Stimulated activated CD4-positive, alpha-beta T cell treated with anti-CD3 and anti-CD28 coated beads, Interleukin-4, amount 100 ng/mL, for 24 hours (primary cell): ENCODE results near the gene PLA2G4D.

Experiments used
- DNase-seq: peaks from one replicate; pipeline ENCODE4 v3.0.0-alpha.2; 2020

The PLA2G4D gene

DNA sequence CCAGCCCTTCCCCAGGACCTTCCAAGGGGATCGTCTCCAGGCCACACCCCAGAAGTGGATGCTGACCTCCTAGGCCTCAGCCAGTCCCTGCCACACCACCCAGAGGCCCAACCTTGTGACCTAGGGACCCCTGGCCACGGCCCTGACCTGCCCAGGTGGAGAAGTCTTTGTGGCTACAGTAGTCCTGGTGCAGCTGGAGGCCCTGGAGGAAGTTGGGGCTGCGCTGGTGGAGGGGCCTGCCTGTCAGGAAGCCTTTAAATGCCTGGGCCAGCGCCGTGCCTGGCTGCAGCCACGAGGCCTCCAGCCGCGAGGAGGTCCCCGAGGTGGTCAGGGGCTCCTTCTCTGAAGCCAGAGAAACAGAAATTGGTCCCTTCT, 23.4 kb downstream of the PLA2G4D start:
- no peak for DNase-seq

DNA sequence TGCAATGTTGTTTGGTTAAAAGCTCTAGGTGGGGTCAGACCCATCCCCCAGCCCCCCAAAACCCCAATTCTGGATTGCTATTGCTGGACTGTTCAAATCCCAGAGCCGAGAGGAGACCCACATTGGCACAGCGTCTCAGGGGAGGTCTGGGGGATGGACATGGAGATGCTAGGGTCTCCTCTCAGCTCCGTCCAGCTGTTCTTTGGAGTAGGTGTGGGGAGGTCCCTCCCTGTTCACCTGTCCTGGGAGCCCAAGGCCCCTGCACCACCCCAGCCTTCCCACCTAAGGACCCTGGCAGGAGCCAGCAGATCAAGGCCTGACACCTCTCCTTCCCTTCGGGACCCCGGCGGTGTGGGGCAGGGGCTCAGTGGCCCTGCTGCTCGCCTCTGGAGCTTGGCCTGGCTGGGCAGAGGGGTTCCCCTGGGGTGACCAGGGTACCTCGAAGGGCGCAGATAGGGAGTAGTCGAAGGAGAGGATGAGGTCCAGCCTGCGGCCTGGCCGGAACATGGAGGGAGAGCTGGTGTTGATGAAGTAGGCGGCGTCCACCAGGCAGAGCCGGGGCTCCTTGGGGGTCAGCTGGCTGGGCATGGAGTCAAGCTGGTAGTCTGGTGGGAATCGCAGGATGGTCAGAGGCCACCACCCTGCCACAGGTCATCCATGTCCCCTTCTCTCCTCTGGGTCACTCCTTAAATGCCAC, 23.9 kb downstream of the PLA2G4D start:
- DNase-seq = no peak

DNA sequence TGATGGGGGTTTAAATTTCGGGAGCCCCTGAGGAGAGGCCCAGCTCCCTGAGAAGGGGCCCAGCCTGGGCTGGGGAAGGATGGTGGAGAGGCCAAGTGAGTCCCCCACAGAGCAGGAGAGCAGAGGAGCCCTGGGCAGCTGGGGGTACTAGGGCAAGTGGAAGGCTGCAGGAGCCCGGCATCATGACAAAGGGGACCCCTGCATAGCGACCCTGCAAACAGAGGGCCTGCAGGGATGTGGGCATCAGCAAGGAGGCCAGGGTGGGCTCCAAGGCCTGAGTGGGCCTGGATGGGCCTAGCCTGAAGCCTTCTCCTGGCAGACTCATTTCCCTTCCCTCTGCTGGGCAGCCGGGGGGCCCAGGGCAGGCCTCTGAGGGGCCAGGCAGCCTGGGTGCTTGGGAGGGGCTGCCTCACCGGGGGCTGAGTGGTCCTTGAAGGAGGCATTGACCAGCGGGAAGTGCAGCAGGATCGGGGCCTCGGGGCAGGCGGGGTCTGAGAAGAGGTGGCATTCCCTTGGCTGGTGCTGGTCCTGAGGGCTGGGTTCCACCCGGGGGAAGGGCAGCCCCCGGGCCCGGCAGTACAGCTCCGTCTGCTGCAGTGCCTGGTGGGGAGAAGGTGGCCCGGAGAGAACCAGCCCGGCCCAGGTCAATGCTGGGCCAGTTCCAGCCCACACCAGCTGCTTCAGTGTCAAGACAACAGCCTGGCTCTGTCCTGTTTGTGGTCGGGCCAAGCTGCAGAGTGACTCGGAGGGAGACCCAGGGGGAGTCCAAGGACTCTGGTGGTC, 24.7 kb downstream of the PLA2G4D start:
- DNase-seq = no peak

DNA sequence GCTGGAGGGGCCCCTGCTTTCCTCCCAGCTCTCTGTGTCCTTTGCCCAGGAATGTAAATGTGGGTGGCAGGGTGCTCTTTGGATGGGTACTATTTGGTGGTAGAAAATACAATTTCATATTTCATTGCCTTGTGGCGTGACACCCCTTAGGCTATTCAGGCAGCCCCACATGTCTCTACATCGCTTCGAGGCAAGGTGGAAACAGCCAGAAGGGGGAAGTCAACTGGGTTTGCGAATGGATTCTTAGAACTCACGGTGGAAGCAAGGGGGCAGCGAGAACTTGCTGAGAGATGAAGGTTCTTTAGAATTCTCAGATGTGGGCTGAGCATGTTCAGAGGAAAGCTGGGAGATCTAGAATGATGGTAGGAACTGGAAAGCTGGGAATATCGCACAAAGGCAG, 25.3 kb downstream of the PLA2G4D start:
- DNase-seq = no peak

DNA sequence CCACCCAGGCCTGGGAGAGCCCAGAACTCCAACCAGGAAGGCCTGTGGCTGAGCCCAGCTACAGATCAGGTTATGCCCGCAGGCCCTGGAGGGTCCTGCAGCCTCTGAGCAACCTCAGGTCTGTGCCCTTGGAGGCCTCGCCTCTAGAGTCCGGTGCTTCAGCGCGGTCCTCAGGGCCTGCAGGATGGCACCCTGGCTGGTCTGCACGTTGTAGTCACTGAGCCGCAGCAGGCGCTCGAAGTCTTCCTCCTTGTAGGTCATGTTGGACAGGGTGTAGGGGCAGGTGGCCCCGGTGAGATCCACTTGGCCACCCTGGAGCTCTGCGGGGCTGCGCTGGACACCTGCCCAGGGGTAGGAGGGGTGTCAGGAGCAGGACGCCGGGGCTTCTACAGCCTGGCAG, 25.8 kb downstream of the PLA2G4D start:
- DNase-seq = no peak

DNA sequence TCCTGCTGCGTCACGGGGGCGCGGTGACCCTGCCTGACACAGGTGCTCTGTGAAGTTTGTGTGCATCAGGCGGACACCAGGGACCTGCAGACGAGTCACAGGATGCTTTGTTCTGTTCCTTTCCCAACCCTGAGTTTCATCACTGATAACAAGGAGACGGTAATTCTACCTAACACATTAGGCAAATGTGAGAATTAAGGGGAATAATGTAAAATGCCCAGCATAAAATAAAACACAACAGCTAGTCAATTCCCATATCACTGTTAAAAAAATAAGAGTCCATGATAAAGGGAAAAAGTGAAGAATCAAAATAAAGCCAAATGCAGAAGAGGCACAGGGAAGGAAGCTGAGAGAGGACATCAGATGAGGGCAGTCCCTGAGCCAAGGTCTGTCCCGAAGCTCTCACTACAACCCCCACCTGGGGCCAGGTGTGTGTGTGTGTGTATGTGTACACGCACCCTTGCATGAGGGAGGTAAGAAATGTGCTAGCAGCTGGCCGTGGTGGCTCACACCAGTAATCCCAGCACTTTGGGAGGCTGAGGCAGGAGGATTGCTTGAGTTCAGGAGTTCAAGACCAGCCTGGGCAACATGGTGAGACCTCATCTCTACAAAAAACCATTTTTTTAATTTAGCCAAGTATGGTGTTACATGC, 27.5 kb downstream of the PLA2G4D start:
- no peak for DNase-seq

DNA sequence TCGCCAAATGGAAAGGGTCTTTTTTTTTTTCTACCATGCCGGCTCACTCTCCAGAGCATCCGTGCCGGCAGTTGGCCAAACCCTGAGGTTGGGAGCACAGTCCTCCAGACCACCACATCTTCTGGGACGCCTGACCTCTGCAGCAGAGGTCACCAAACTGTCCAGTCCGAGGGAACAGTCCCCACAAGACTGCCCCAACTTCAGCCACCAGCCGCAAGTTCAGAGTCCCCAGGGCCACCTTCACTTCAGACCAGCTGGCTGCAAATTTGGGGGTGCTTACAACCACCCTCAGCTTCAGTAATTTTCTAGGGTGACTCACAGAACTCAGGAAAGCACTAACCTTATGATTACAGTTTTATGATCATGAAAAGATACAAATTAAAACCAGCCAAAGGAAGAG, 28.9 kb downstream of the PLA2G4D start:
- DNase-seq = no peak

DNA sequence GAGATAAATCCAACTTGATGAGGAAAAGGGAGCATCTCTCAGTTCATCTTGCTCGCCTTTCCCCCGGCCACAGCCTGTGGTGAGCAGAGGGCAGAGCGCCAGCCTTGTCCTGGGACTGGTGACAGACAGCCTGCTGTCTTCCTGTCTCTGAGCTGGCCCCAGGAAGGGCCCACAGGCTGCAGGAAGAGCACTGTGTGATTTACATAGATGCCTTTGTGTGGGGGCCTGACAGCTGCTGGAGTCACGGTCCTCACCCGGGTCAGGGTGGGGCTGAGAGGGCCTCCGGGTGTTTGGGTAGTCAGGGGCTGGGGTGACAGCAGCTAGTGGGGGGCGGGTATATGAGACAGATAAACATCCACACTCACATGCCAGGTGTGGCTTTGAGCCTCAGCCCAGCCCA, 29.3 kb downstream of the PLA2G4D start:
- no peak for DNase-seq

DNA sequence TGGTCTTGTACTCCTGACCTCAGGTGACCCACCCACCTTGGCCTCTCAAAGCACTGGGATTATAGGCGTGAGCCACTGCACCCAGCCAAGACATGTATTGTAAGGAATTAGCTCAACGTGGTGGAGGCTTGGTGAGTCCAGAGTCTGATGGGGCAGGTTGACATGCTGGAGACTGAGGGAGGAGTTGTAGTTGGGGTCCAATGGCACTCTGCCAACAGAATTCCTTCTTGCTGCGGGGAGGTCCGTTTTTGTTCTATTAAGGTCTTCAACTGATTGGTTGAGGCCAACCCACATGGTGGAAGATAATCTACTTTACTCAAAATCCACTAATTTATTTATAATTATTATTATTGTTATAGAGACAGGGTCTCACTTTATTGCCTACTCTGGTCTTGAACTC, 30.1 kb downstream of the PLA2G4D start:
- DNase-seq = no peak

DNA sequence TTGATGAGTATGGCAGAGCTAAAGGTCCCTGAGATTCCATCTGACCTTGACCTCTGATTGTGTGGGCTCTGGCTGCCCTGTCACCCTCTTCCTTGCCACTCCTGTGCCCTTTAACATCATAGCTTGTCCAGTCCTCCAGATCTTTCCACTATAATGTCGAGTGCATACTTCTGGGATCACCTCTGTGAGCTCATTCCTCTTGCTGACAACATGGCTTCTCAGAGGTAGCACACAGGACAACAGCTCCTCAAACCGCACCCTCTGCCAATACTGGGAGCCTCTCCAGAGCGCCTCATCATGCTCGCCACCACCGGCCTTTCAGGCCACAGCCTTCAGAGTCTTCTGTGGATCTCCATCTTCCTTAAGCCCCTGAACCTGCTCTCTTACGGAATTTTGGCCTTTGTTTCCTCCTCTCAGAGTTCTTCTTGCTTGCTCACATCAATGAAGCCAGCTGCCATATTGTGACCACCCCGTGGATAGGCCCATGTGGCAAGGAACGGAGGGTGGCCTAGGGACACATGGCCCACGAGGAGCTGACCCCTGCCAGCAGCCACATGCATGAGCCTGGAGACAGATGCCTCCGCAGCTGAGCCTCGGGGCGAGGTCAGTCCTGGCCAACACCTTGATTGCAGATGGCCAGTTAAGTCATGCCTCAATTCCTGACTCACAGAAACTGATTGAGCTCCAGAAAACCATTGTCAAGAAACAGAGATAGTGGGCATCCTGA, 31.1 kb downstream of the PLA2G4D start:
- no peak for DNase-seq

DNA sequence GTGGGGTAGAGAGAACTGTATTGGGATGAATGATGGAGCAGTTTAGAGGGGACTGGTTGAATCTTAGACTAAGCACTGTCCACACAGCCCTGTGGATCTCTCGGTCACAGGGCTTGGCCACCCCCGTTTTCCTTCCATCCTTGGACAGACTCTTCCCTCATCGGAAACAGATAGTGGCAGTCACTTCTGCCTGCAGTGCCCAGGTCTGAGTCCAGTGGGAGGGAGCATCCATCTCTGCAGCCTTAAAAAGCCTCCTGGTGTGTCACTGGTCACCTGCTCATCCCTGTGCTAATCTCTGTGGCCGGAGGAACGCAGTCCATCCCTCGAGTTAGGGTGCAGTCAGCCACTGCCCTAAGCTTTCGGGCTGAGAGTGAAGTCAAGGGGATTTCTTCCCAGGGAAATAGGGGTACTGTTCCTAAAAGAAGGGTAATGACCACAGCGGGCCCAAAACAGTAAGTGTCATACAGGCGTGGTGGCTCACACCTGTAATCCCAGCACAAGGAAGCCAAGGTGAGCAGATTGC, 32.0 kb downstream of the PLA2G4D start:
- DNase-seq = no peak

DNA sequence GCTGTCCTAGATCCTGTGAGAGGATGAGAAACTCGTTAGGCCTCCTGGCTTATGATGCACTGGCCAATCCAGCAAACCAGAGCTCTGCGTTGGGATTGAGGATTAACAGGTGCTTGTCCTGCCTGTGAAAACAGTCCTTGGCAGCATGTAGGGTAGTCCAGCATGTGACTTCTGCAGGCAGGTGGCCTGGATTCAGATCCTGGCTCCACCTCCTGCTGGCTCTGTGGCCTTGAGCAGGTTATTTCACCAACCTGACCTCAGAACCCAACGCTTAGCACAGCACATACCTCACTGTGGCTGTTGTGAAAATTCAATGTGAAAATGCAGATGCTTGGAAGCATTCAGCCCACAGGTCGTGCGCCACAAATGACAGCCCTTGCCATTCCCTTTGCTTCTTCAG, 33.6 kb downstream of the PLA2G4D start:
- DNase-seq = no peak

DNA sequence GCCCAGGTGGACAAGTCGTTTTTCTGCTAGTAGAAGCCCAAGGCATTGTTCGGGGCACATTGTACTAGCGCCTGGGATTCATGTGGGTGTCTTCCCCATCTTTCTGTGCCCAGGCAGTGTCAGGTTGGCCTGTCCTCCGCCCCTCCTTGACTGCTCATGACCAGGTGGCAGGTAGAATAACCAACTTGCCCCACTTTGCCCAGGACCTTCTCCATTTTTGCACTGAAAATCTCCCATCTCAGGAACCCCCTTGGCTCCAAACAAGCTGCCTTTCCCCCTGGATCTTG, 33.9 kb downstream of the PLA2G4D start:
- no peak for DNase-seq

DNA sequence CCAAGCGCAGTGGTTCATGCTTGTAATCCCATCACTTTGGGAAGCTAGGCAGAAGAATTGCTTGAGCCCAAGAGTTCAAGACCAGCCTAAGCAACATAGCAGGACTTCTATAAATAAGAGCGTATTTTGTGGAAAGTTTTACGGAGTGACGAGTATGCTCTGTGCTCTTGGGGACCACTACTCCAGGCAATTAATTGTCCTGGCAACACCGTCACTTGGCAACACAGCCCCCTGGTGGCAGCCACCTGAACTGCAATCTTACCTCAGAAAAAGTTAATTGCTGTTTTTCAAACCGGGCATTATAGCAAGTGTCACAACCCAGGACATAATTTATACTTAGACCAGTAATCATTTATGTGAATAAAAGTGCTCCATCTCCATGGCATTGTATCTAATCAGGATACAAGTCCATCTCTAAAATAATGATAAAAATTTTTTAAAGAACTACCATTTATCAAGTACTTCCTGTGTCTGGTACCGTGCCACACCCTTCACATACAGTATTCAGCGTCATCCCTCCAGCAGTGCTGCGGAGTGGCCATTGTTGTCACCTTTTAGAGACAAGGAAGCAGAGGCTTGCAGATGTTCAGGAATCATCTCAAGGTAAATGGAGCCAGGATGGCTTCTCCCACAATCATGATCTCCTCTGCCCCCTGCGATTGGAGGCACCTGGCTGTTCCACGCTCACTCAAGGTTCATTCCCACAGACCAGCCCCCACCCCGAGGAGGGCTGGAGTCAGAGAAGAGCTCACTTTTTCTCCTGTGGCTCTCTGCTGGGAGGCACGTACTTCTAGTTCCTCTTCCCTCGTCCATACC, 34.5 kb downstream of the PLA2G4D start:
- peak; percentile 74 for DNase-seq

DNA sequence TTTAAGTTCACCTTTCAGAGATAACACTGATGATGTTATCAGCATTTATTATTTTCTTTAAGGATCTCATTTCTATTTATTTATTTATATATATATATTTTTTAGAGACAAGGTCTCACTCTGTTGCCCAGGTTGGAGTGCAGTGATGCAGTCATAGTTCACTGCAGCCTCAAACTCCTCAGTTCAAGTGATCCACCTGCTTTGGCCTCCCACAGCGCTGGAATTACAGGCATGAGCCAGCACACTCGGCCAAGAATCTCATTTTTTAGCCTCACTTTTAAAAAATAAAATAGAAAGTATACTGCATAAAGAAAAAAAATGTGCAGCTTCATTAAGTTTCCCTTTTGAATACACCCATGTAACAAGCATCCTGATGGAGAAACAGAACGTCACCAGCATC, 35.6 kb downstream of the PLA2G4D start:
- no peak for DNase-seq

DNA sequence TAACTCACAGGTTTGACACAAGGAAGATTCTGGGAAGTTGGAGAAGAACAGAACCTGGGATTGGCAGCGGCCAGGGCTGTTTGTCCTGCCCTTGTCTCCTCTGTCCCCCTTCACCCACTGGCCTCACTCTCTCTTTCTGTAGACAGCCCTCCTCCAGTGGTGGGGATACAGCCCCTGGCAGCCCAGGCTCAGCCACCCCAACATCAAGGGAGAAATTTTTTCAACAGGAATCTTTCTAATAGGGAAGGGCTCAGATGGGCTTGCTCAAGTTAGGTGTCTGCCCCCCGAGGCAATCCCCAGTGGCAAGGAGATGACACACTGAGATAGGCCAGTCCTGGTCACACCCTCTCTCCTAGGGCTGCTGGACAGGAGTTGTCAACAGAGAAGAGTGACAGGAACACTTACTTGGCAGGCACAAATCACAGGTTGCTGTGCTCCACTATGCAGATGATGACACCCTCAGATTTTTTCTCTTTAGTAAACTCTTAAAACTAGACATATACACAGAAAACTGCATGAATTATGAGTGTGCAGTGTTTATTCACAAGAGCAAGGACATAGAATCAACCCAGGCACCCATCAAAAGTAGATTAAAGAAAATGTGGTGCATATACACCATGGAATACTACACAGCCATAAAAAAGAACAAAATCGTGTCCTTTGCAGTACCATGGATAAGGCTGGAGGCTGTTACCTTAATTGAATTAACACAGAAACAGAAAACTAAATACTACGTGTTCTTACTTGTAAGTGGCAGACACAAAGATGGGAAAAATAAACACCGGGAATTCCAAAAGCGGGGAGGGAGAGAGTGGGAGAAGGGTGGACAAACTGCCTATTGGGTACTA, 36.3 kb downstream of the PLA2G4D start:
- no peak for DNase-seq

DNA sequence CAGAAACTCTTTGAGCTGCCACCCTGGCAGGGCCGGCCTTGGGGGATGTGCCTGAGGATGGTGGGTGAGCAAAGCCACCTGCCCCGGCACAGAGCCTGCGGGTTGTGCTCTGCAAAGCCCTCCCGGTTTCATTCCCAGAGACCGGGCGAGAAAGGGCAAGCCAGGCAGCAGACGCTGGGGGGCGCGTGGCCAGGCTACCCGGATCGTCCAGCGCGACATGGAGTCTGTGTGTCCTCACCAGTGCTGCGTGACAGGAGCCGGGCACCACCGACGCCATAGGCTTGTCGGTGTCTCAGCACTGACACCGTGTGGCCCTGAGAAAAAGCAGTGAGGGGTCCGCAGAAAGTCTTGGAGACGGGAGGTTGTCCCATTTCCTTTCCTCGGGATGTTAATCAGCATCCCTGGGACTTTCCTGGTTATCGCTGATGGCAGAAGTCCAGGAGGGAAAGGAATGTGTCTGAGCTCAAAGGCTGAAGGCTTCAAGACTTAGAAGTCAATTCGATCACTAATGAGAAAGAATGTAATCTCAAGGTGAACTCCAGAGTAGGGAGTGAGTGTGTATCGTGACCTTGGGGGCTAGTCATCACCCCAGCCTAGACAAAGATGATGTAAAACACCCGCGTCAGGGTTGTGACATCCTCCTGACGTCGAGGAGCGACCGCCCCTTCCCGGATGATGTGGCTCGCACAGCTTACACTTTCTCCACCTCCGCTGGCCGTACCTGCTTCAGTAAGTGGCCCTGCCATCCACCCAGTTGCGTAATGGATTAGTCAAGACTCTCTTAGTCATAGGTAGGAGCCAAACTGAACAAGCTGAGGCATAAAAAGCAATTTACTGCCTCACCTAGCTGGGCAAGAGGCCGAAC, 37.2 kb downstream of the PLA2G4D start:
- peak; percentile 57 for DNase-seq

DNA sequence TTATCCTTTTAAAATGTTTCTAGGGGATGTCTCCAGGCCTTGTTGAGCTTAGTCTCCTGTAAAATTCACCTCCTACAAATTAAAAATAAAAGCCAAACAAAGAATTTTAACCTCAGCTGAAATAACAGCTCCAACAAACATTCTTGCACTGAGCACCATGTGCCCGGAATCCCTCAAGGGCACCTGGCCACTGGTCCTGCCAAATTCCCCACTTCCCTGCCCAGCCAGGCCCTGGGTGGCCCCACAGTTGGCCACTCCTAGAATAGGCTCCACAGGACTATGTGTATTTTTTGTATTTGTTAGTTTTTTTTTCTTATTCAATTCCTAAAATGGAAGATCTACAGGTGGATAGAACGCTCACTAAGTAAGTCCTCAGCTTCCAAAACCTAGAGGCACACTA, 40.4 kb downstream of the PLA2G4D start:
- no peak for DNase-seq

DNA sequence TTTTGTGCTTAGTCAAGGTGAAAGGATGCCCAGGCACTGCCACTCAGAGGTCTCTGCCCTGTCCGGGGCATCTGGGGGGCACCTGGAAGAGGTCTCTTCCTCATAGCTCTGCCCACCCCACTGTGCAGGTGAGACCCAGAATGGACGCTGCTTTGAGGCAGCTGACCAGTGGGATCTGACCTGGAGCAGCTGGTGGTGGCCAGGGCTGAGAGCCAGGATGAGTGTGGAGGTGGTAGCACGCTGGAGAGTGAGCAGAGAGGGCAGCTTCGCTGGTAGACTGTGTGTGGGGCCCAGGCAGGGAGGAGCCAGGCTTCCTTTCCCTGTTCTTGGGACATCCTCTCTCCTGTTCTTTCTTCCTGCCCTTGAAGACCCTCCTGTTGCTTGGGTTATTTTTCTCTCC, 41.4 kb downstream of the PLA2G4D start:
- no peak for DNase-seq

DNA sequence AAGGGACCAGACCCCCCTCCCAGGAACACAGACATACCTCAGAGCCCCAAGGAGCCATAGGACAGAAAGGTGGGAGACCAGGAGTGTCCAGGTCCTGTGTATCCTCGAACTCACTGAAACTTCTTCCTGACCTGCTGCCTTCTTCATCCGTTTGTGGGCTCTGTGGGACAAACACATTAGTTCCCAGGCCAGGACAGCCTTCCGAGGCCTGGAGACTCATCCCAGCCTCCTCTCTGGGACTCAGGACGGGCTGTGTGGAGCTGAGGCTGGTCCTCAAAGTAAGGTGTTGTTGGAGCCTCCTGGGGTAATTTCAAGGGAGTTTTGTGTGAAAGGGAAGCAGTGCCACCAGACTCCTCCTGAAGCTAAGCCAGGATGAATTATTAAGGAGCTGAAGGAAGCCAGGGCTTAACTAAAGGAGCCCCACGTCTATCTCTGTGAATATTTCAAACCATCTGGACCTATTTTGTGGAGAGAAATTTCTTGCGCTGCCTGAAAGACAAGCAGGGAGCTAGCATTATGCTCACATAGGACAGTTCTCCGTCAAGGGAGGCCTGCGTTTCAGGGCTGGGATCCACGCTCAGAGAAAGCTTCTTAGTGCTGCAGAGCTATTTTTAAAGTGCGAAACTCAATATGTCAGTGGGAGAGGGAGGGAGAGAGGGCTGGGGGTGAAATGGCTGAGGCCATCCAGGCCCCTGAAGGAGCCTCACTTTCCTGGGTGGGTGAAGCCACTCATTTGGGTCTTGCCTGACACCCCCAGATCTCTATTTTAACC, 43.7 kb downstream of the PLA2G4D start:
- DNase-seq = no peak
